NB4 (cell line): Measurements from ENCODE around the gene SNX32.
A peak's percentile ranks its signal among the peaks of the same experiment; 100 is the strongest.

Source experiments
- DNase-seq: peaks from one replicate; pipeline ENCODE4 v3.0.0; 2010; ENCODE audit warnings: low read depth
- H3K4me3 ChIP-seq: one replicate; pipeline ENCODE4 v1.5.1; 2011; ENCODE audit warnings: mild to moderate bottlenecking, low read depth, low read length, moderate library complexity
- CTCF ChIP-seq: IDR thresholded peaks from one replicate; pipeline ENCODE4 v1.5.1; 2012; ENCODE audit warnings: low read depth, low read length
- MAX ChIP-seq: IDR thresholded peaks from 2 replicates; pipeline ENCODE4 v1.6.1; 2011; ENCODE audit warnings: low read depth, low read length
- MYC ChIP-seq: IDR thresholded peaks from 2 replicates; pipeline ENCODE4 v1.6.1; 2011; ENCODE audit warnings: low read depth, low read length
- POLR2A ChIP-seq: IDR thresholded peaks from 2 replicates; pipeline ENCODE4 v1.6.1; 2011; ENCODE audit warnings: mild to moderate bottlenecking; ENCODE audit not compliant: insufficient read length; ENCODE audit errors: extremely low read depth

Gene SNX32

GRCh38 chr11:65803797-65804492, 29.8 kb upstream of the SNX32 start:
- no peak for DNase-seq
- H3K4me3 ChIP-seq = no peak overlapping the region
- TF ChIP-seq CTCF = no peak
- TF ChIP-seq MAX = no peak
- no peak for TF ChIP-seq POLR2A

GRCh38 chr11:65806979-65807378, 26.8 kb upstream of the SNX32 start:
- TF ChIP-seq MAX (no peak), POLR2A (no peak), CTCF (no peak), MYC (no peak)
- DNase-seq = no peak
- no peak overlapping the region for H3K4me3 ChIP-seq

- no peak for TF ChIP-seq POLR2A
- no peak for TF ChIP-seq MYC
- TF ChIP-seq CTCF = no peak
- TF ChIP-seq MAX = no peak
- no peak for DNase-seq
- H3K4me3 ChIP-seq = no peak overlapping the region
Measured at GRCh38 chr11:65808744-65809341, 24.9 kb upstream of the SNX32 start.

- DNase-seq = no peak
- TF ChIP-seq MAX (no peak), MYC (no peak), POLR2A (no peak), CTCF (no peak)
- no peak overlapping the region for H3K4me3 ChIP-seq
Measured at GRCh38 chr11:65809496-65809895, 24.3 kb upstream of the SNX32 start.

GRCh38 chr11:65810046-65810868, 23.5 kb upstream of the SNX32 start:
- no peak overlapping the region for H3K4me3 ChIP-seq
- TF ChIP-seq MAX = no peak
- TF ChIP-seq CTCF = peak; percentile 9
- no peak for TF ChIP-seq MYC
- DNase-seq = peak; percentile 45
